RPMI8226 (cell line): ENCODE measurements around the gene LRP6.

ENCODE experiments used
- DNase-seq: peaks from one replicate; pipeline ENCODE4 v3.0.0-alpha.2; 2015

Gene LRP6

GRCh38 chr12:12069821-12070548 is 196.9 kb downstream of the LRP6 start:
- no peak for DNase-seq

DNA sequence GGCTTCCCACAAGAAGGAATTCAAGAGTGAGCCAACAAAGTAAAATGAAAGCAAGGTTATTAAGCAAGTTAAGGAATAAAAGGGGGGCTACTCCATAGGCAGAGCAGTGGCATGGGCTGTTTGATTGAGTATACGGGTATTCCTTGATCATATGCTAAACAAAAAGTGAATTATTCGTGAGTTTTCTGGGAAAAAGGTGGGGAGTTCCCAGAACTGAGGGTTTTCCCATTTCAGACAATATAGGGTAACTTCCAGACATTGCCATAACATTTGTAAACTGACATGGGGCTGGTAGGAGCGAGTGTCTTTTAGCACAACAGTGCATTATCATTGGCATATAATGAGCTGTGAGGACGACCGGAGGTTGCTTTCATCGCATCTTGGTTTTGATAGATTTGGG is 198.1 kb downstream of the LRP6 start:
- no peak for DNase-seq
